ENCODE measurements around the gene CORO6. TPM values are rescaled to one million over a fixed set of nuclear protein-coding genes. Genes with fewer than 3 reads are reported as not detected.

CORO6 gene
- total RNA-seq, 1 donor from 2014 or later: 2.8 TPM

- intact Hi-C loops (cut with micrococcal nuclease): loop anchor here (1.0 kb wide), 1 partner anchor 168 kb away; no protein-coding TSS in a partner anchor
These were observed 29.7 kb downstream of the CORO6 start, which contains the start of gene ANKRD13B for GRCh38 chr17:29592850-29593551. Gene ANKRD13B, plus strand, starts transcription at chr17:29593132. Its CDS starts 490 bp downstream, at chr17:29593622.

GRCh38 chr17:29591737-29592608 lies 30.7 kb downstream of the CORO6 start:
- intact Hi-C loops (cut with micrococcal nuclease): no loop called here

GRCh38 chr17:29591146-29591736 lies 31.5 kb downstream of the CORO6 start:
- intact Hi-C loops (cut with micrococcal nuclease): no loop called here

GRCh38 chr17:29590411-29591145 lies 32.1 kb downstream of the CORO6 start:
- intact Hi-C loops (cut with micrococcal nuclease): no loop called here

- intact Hi-C loops (cut with micrococcal nuclease): loop anchor here (1.0 to 10.0 kb wide), 6 partner anchors 9 to 525 kb away; partner anchors contain the start of genes NSRP1, SSH2 and TP53I13
These were observed 32.9 kb downstream of the CORO6 start, which contains the start of gene GIT1 for GRCh38 chr17:29589524-29590410. Gene GIT1, minus strand, starts transcription at chr17:29589648. Its CDS starts 270 bp downstream, at chr17:29589378.

- intact Hi-C loops (cut with micrococcal nuclease): loop anchor here (1.0 to 10.0 kb wide), 6 partner anchors 8 to 526 kb away; partner anchors contain the start of genes NSRP1, SSH2 and TP53I13
These were observed 33.9 kb downstream of the CORO6 start for GRCh38 chr17:29588562-29589411.

GRCh38 chr17:29588017-29588561 lies 34.6 kb downstream of the CORO6 start:
- intact Hi-C loops (cut with micrococcal nuclease): loop anchor here (2.0 to 10.0 kb wide), 2 partner anchors 343 to 527 kb away; partner anchors contain the start of genes NSRP1 and SSH2

- intact Hi-C loops (cut with micrococcal nuclease): loop anchor here (10.0 kb wide), 1 partner anchor 527 kb away; the partner anchor contains the start of gene NSRP1
These were observed 35.1 kb downstream of the CORO6 start for GRCh38 chr17:29587591-29587990.

GRCh38 chr17:29586676-29587469 lies 35.8 kb downstream of the CORO6 start:
- intact Hi-C loops (cut with micrococcal nuclease): loop anchor here (10.0 kb wide), 1 partner anchor 528 kb away; the partner anchor contains the start of gene NSRP1

- intact Hi-C loops (cut with micrococcal nuclease): loop anchor here (1.0 to 10.0 kb wide), 2 partner anchors 194 to 530 kb away; partner anchors contain the start of gene NSRP1
These were observed 37.5 kb downstream of the CORO6 start for GRCh38 chr17:29585080-29585751.

- intact Hi-C loops (cut with micrococcal nuclease): loop anchor here (1.0 to 10.0 kb wide), 2 partner anchors 195 to 530 kb away; partner anchors contain the start of gene NSRP1
These were observed 38.1 kb downstream of the CORO6 start for GRCh38 chr17:29584452-29585079.

- intact Hi-C loops (cut with micrococcal nuclease): loop anchor here (10.0 kb wide), 1 partner anchor 531 kb away; the partner anchor contains the start of gene NSRP1
These were observed 39.1 kb downstream of the CORO6 start for GRCh38 chr17:29583324-29584248.

GRCh38 chr17:29582772-29583171 lies 39.9 kb downstream of the CORO6 start:
- intact Hi-C loops (cut with micrococcal nuclease): loop anchor here (10.0 kb wide), 1 partner anchor 532 kb away; the partner anchor contains the start of gene NSRP1

- intact Hi-C loops (cut with micrococcal nuclease): loop anchor here (10.0 kb wide), 1 partner anchor 532 kb away; the partner anchor contains the start of gene NSRP1
These were observed 40.4 kb downstream of the CORO6 start for GRCh38 chr17:29582254-29582765.
